DND-41 (cell line): ENCODE measurements around the gene GPR132.

Experiments
- CTCF ChIP-seq: IDR thresholded peaks from 2 replicates; pipeline ENCODE4 v1.5.1; 2012; ENCODE audit warnings: borderline replicate concordance, low read length, moderate library complexity, mild to moderate bottlenecking; ENCODE audit not compliant: poor library complexity, severe bottlenecking; ENCODE audit errors: extremely low read depth
- EZH2 ChIP-seq: IDR thresholded peaks from 3 replicates; pipeline ENCODE4 v1.6.1; 2012; ENCODE audit warnings: borderline replicate concordance, low read depth, mild to moderate bottlenecking, moderate library complexity, low read length, inconsistent platforms; ENCODE audit not compliant: severe bottlenecking

- no peak for TF ChIP-seq CTCF
- no peak for TF ChIP-seq EZH2
Measured at GRCh38 chr14:105056303-105056831, 8.9 kb downstream of the GPR132 start.
